A673 (cell line): ENCODE measurements around the gene CYP2F1. TPM values are rescaled to one million over a fixed set of nuclear protein-coding genes. Genes with fewer than 3 reads are reported as not detected.
"Not testable (repeated sequence)": the region's sequence is repeated elsewhere in the genome, so short reads cannot be mapped to it uniquely, and the experiment has no call there.

Experiments used
- BruUV-seq: library from RNA; stranded (reverse); fragments of 400-500 nt; replicated peaks from 2 replicates; lab custom pipeline; 2021; lab: Mats Ljungman, UMichigan
- CTCF ChIA-PET: fragments of 300-600 bp; sonication (Branson Sonifier 250); formaldehyde crosslinking; loops from one replicate; lab custom pipeline; 2022; ENCODE audit warnings: antibody characterized with exemption; lab: Charles Lee
- POLR2A ChIA-PET: fragments of 300-600 bp; sonication (Branson Sonifier 250); formaldehyde crosslinking; loops from one replicate; lab custom pipeline; 2022; ENCODE audit warnings: antibody characterized with exemption; ENCODE audit not compliant: low non-redundant PET; lab: Charles Lee
- DNase-seq: peaks from one replicate; pipeline ENCODE4 v3.0.0-alpha.2; 2015; ENCODE audit warnings: low spot score
- H3K27ac ChIP-seq: fragments of 200-600 bp; sonication (generic); 2 replicates; pipeline ENCODE4 v1.5.1; 2016; ENCODE audit warnings: mixed run types, low read depth, mild to moderate bottlenecking, mixed read lengths, antibody characterized with exemption, low read length; ENCODE audit not compliant: poor library complexity, severe bottlenecking
- H3K27me3 ChIP-seq: fragments of 200-600 bp; sonication (generic); replicated peaks from 2 replicates; pipeline ENCODE4 v1.6.1; 2017; ENCODE audit warnings: mixed run types, low read depth, mild to moderate bottlenecking, mixed read lengths, antibody characterized with exemption, low read length; ENCODE audit not compliant: insufficient read depth, poor library complexity
- H3K36me3 ChIP-seq: fragments of 200-600 bp; sonication (generic); 2 replicates; pipeline ENCODE4 v1.6.1; 2016; ENCODE audit warnings: mixed run types, mild to moderate bottlenecking, mixed read lengths, antibody characterized with exemption, low read length; ENCODE audit not compliant: insufficient read depth, poor library complexity, severe bottlenecking
- H3K4me1 ChIP-seq: fragments of 200-600 bp; sonication (generic); 2 replicates; pipeline ENCODE4 v1.6.1; 2017; ENCODE audit warnings: mixed run types, mild to moderate bottlenecking, mixed read lengths, antibody characterized with exemption, low read length; ENCODE audit not compliant: insufficient read depth, poor library complexity, severe bottlenecking
- H3K4me3 ChIP-seq: fragments of 200-600 bp; sonication (generic); 2 replicates; pipeline ENCODE4 v1.5.1; 2016; ENCODE audit warnings: low read depth, mixed run types, mild to moderate bottlenecking, mixed read lengths, low read length; ENCODE audit not compliant: poor library complexity, severe bottlenecking
- H3K9me3 ChIP-seq: fragments of 200-600 bp; sonication (generic); 2 replicates; pipeline ENCODE4 v1.6.1; 2016; ENCODE audit warnings: mixed run types, low read depth, mild to moderate bottlenecking, mixed read lengths, antibody characterized with exemption, low read length; ENCODE audit not compliant: poor library complexity, severe bottlenecking
- EZH2 ChIP-seq: fragments of 200-600 bp; sonication (generic); IDR thresholded peaks from 2 replicates; pipeline ENCODE4 v1.6.1; 2017; ENCODE audit warnings: borderline replicate concordance, low read depth, mild to moderate bottlenecking, mixed read lengths, antibody characterized with exemption, low read length; ENCODE audit not compliant: poor library complexity, severe bottlenecking
- intact Hi-C: fragments of 100-400 bp; cut with micrococcal nuclease; formaldehyde crosslinking; loops from one replicate; pipeline ENCODE4 v1.10.0; 2022; ENCODE audit not compliant: unreplicated experiment
- total RNA-seq: library from RNA; stranded (reverse); gene quantifications from 2 replicates; pipeline ENCODE4 v1.2.3, GENCODE V29; 2021
- TF ChIP-seq, protein P1 (sequence below): fragments of 300-800, 200-600 bp; sonication (generic); conservative IDR thresholded peaks from 2 replicates; pipeline ENCODE4 v1.5.1; 2017; ENCODE audit warnings: low read depth, mild to moderate bottlenecking, antibody characterized with exemption, low read length, moderate library complexity, mixed read lengths

Gene CYP2F1
- total RNA-seq, 1 experiment from 2014 or later = not detected

DNA sequence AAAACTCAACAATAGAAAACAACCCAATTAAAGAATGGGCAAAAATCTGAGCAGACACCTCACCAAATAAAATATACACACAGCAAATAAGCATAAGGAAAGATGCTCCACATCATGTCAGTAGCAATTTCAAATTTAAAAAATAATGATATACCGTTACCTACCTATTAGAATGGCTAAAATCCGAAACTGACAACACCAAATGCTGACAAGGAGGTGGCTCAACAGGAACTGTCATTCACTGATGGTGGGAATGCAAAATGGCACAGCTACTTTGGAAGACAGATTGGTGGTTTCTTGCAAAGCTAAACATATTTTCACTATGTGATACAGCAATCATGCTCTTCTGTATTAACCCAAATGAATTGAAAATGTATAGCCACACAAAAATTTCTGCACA lies 16.9 kb upstream of the CYP2F1 start:
- H3K4me1 ChIP-seq = no peaks in the 10 kb centered on the region
- ChIA-PET POLR2A (no interaction called here), CTCF (no interaction called here)
- H3K27me3 ChIP-seq = no peaks in the 10 kb centered on the region
- H3K9me3 ChIP-seq = no peaks in the 10 kb centered on the region
- no peak for TF ChIP-seq EZH2
- TF ChIP-seq, protein P1, sequence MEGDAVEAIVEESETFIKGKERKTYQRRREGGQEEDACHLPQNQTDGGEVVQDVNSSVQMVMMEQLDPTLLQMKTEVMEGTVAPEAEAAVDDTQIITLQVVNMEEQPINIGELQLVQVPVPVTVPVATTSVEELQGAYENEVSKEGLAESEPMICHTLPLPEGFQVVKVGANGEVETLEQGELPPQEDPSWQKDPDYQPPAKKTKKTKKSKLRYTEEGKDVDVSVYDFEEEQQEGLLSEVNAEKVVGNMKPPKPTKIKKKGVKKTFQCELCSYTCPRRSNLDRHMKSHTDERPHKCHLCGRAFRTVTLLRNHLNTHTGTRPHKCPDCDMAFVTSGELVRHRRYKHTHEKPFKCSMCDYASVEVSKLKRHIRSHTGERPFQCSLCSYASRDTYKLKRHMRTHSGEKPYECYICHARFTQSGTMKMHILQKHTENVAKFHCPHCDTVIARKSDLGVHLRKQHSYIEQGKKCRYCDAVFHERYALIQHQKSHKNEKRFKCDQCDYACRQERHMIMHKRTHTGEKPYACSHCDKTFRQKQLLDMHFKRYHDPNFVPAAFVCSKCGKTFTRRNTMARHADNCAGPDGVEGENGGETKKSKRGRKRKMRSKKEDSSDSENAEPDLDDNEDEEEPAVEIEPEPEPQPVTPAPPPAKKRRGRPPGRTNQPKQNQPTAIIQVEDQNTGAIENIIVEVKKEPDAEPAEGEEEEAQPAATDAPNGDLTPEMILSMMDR = no peak
- DNase-seq = no peak
- no peak overlapping the region for H3K4me3 ChIP-seq
- intact Hi-C loops = no loop called here
- no TSS peak for BruUV-seq
- no peak overlapping the region for H3K27ac ChIP-seq
- no peaks in the 10 kb centered on the region for H3K36me3 ChIP-seq

DNA sequence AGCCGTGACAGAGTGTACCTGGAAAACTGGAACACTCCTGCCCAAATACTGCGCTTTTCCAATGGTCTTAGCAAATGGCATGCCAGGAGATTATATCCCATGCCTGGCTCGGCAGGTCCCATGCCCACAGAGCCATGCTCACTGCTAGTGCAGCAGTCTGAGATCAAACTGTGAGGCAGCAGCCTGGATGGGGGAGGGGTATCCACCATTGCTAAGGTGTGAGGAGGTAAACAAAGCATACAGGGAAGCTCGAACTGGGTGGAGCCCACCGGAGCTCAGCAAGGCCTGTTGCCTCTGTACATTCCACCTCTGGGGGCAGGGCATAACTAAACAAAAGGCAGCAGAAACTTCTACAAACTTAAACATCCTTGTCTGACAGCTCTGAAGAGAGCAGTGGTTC lies 15.5 kb upstream of the CYP2F1 start:
- no TSS peak for BruUV-seq
- no peak for DNase-seq
- TF ChIP-seq, protein P1 = no peak
- TF ChIP-seq EZH2 = no peak
- Histone ChIP-seq H3K27me3 (no peaks in the 10 kb centered on the region), H3K4me3 (no peak overlapping the region), H3K4me1 (no peaks in the 10 kb centered on the region), H3K27ac (no peak overlapping the region), H3K36me3 (no peaks in the 10 kb centered on the region), H3K9me3 (no peaks in the 10 kb centered on the region)
- intact Hi-C loops = no loop called here
- POLR2A ChIA-PET = no interaction called here
- CTCF ChIA-PET = no interaction called here

DNA sequence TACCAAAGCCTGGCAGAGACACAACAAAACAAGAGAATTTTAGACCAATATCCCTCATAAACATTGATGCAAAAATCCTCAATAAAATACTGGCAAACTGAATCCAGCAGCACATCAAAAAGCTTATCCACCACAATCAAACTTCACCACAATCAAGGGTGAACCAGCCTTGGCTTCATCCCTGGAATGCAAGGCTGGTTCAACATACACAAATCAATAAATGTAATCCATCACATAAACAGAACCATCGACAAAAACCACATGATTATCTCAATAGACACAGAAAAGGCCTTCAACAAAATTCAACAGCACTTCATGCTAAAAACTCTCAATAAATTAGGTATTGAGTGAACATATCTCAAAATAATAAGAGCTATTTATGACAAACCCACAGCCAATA lies 12.0 kb upstream of the CYP2F1 start:
- DNase-seq, H3K27me3 ChIP-seq, POLR2A ChIA-PET, H3K36me3 ChIP-seq, BruUV-seq, H3K27ac ChIP-seq, H3K4me3 ChIP-seq, H3K9me3 ChIP-seq, H3K4me1 ChIP-seq, intact Hi-C loops, CTCF ChIA-PET: not testable (repeated sequence)

DNA sequence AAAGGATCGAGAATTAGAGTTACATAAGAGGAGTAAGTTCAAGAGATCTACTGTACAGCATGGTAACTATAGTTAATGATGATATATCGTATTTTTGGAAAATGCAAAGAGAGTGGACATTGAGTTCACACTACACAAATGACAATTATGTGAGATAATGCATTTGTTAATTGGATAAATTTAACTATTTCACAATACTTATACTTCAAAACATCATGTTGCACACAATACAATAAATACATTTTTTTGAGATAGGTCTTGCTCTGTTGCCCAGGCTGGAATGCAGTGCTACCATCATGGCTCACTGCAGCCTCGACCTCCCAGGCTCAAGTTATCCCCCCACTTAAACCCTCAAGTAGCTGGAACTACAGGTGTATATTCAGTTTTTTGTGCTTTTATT lies 8.1 kb upstream of the CYP2F1 start:
- Histone ChIP-seq H3K36me3 (no peaks in the 10 kb centered on the region), H3K27me3 (no peaks in the 10 kb centered on the region), H3K4me1 (no peaks in the 10 kb centered on the region), H3K4me3 (no peak overlapping the region), H3K27ac (no peak overlapping the region), H3K9me3 (no peaks in the 10 kb centered on the region)
- TF ChIP-seq, protein P1 = no peak
- no peak for TF ChIP-seq EZH2
- POLR2A ChIA-PET = no interaction called here
- intact Hi-C loops = no loop called here
- BruUV-seq = no TSS peak
- DNase-seq = no peak
- CTCF ChIA-PET = no interaction called here
